ENCODE data around the gene INPP5J.

Gene INPP5J

DNA sequence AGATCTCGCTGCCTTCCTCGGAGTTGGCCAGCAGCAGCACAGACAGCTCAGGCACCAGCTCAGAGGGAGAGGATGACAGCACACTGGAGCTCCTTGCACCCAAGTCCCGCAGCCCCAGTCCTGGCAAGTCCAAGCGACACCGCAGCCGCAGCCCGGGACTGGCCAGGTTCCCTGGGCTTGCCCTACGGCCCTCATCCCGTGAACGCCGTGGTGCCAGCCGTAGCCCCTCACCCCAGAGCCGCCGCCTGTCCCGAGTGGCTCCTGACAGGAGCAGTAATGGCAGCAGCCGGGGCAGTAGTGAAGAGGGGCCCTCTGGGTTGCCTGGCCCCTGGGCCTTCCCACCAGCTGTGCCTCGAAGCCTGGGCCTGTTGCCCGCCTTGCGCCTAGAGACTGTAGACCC is 11.1 kb downstream of the INPP5J start:
- TF ChIP-seq, protein P1, sequence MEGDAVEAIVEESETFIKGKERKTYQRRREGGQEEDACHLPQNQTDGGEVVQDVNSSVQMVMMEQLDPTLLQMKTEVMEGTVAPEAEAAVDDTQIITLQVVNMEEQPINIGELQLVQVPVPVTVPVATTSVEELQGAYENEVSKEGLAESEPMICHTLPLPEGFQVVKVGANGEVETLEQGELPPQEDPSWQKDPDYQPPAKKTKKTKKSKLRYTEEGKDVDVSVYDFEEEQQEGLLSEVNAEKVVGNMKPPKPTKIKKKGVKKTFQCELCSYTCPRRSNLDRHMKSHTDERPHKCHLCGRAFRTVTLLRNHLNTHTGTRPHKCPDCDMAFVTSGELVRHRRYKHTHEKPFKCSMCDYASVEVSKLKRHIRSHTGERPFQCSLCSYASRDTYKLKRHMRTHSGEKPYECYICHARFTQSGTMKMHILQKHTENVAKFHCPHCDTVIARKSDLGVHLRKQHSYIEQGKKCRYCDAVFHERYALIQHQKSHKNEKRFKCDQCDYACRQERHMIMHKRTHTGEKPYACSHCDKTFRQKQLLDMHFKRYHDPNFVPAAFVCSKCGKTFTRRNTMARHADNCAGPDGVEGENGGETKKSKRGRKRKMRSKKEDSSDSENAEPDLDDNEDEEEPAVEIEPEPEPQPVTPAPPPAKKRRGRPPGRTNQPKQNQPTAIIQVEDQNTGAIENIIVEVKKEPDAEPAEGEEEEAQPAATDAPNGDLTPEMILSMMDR (IDR thresholded peaks at IDR 0.05), result no peak
- no peaks in the 10 kb centered on the region for H3K9me3 ChIP-seq
- no peak for DNase-seq
- intact Hi-C loops (cut with DNase I; ENCODE audit: low total_unique reads), result no loop called here
- peaks cover 0 to 6% of the 10 kb centered on the region in 2 donors for H3K27me3 ChIP-seq
- H3K27ac ChIP-seq, result no peak overlapping the region
- no peak overlapping the region for H3K4me3 ChIP-seq
- H3K36me3 ChIP-seq, result peaks cover 0 to 7% (median 0%) of the 10 kb centered on the region in 3 donors
- no peaks in the 10 kb centered on the region for H3K4me1 ChIP-seq

DNA sequence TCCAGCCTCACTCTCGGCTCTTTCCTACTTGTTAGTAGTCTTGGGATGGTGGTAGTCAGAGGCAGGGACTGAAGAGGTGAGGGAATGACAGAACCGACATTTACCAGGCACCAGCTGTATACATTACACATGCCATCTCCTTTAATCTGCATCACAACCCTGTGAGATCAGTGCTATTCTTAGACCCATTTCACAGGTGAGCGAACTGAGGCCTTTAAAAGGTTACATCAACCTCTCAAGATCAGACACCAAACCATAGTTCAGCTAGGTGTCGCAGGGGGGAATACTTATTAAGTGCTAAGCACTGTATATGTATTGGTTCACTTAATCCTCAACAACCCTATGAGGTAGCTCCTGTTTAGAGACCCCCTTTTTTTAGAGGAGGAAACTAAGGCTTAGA is 11.9 kb downstream of the INPP5J start:
- TF ChIP-seq, protein P1 (IDR thresholded peaks at IDR 0.05), result no peak
- Histone ChIP-seq H3K27ac (no peak overlapping the region), H3K4me3 (no peak overlapping the region), H3K4me1 (no peaks in the 10 kb centered on the region), H3K9me3 (no peaks in the 10 kb centered on the region), H3K27me3 (peaks cover 0 to 9% of the 10 kb centered on the region in 2 donors), H3K36me3 (peaks cover 0 to 7% (median 0%) of the 10 kb centered on the region in 3 donors)
- intact Hi-C loops (cut with DNase I; ENCODE audit: low total_unique reads), result no loop called here
- DNase-seq, result no peak

DNA sequence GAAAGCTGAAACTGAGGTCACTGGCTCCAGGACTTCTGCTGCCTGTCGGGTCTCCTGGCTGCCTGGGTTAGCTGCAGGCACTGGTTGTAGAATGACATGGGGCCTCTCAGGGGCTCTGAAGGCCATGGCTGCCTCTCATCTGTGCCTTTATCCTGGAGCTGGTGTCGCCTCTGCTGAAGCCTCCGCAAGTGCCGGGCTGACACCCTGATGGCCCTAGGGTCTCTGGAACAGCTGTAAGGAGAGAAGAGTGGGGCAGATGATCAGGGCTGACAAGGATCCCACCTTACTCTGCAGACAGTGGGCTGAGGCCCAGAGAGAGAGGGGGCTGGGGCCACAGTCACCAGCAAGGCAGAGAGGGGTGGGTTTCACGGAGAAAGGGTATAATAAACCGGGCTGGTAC is 12.9 kb downstream of the INPP5J start:
- intact Hi-C loops (cut with DNase I; ENCODE audit: low total_unique reads), result no loop called here
- Histone ChIP-seq H3K9me3 (no peaks in the 10 kb centered on the region), H3K36me3 (peaks cover 0 to 7% (median 0%) of the 10 kb centered on the region in 3 donors), H3K4me1 (peaks cover 0 to 9% (median 5%) of the 10 kb centered on the region in 4 donors), H3K27me3 (peaks cover 0 to 9% of the 10 kb centered on the region in 2 donors), H3K4me3 (no peak overlapping the region), H3K27ac (no peak overlapping the region)
- DNase-seq, result no peak
- TF ChIP-seq, protein P1 (IDR thresholded peaks at IDR 0.05), result no peak

DNA sequence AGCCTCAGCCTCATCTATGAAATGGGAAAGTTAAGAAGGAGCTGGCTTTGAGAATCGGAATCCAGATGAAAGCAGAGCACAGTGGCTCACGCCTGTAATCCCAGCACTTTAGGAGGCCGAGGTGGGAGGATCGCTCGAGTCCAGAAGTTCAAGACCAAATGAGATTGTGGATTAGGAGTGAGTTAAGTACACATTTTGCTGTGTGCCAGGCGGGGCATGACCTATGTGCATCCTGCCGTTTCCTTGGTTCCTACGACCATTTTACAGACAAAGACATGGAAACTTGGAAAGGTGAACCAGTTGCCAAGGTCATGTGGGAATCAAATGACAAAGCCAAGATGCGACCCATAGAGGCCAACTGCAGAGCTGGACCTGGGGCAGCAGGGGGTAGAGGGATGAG is 13.4 kb downstream of the INPP5J start:
- Histone ChIP-seq H3K4me3 (no peak overlapping the region), H3K27ac (no peak overlapping the region), H3K36me3 (peaks cover 0 to 7% (median 0%) of the 10 kb centered on the region in 3 donors), H3K4me1 (peaks cover 0 to 11% (median 5%) of the 10 kb centered on the region in 4 donors), H3K9me3 (no peaks in the 10 kb centered on the region), H3K27me3 (peaks cover 0 to 9% of the 10 kb centered on the region in 2 donors)
- intact Hi-C loops (cut with DNase I; ENCODE audit: low total_unique reads), result no loop called here
- TF ChIP-seq, protein P1 (IDR thresholded peaks at IDR 0.05), result no peak
- no peak for DNase-seq

DNA sequence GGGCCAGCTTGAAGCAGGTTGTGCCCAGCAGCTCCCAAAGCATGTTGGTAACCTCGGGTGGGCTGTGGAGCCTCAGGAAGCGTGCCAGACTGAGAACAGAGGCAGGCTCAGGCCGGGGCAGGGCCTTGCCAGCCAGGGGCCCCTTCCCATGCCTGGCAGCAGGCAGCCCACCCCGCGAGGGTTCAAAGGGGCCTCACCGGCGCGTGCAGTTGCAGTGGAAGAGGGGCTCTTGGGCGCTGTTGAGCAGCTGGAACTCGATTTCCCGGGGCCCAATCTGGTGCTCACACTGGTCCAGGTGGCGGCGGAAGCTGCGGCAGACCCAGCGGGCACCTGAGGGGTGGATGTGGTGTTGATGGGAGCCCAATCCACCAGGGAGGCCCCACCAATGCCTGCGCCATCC is 13.9 kb downstream of the INPP5J start:
- intact Hi-C loops (cut with DNase I; ENCODE audit: low total_unique reads), result no loop called here

More for the DNA sequence above, 13.9 kb downstream of the INPP5J start:
- DNase-seq, result no peak
- Histone ChIP-seq H3K36me3 (peaks cover 0 to 7% (median 0%) of the 10 kb centered on the region in 3 donors), H3K9me3 (no peaks in the 10 kb centered on the region), H3K27ac (no peak overlapping the region), H3K4me3 (no peak overlapping the region), H3K4me1 (peaks cover 0 to 11% (median 5%) of the 10 kb centered on the region in 4 donors), H3K27me3 (peaks cover 0 to 9% of the 10 kb centered on the region in 2 donors)
- TF ChIP-seq, protein P1 (IDR thresholded peaks at IDR 0.05), result no peak

Measured in tibial artery (tissue), 4 donors.